ENCODE results near the gene PDE4D.

DNA sequence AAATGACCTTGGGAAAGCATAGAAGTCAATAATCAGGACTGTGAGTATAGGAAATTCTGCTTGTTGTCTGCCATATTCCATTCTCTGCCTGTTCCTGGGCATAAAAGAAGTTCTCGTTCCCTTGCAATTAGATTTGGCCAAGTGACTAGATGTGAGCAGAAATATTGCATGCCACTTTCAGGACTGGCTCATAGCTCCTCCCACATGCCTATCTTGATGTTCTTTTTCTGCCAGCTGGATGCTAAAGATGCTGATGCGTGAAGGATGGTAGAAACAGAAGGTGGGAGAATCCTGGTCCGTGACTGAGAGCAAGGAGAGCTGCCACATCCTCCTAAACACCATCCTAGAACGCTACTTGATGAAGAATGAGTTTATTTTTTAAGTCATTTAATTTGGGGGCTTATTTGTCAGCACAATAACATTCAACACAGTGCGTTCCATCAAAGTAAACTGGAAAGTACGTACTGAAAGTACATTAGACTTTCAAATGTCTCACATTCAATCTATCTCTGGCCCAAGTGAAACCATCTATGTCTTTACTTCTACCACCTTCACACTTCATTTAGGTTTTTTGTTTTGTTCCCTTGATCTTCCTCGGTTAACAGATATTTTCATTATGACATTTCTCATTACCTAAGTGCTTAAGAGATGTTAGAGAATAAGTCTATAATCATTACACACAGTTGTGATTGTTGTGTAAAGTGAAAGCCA, 662.1 kb downstream of the PDE4D start:
- TF ChIP-seq, protein P1, sequence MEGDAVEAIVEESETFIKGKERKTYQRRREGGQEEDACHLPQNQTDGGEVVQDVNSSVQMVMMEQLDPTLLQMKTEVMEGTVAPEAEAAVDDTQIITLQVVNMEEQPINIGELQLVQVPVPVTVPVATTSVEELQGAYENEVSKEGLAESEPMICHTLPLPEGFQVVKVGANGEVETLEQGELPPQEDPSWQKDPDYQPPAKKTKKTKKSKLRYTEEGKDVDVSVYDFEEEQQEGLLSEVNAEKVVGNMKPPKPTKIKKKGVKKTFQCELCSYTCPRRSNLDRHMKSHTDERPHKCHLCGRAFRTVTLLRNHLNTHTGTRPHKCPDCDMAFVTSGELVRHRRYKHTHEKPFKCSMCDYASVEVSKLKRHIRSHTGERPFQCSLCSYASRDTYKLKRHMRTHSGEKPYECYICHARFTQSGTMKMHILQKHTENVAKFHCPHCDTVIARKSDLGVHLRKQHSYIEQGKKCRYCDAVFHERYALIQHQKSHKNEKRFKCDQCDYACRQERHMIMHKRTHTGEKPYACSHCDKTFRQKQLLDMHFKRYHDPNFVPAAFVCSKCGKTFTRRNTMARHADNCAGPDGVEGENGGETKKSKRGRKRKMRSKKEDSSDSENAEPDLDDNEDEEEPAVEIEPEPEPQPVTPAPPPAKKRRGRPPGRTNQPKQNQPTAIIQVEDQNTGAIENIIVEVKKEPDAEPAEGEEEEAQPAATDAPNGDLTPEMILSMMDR (IDR thresholded peaks at IDR 0.05) = no peak
- TF ChIP-seq POLR2A (IDR thresholded peaks at IDR 0.05) = no peak

Data from esophagus squamous epithelium (tissue), 4 donors.